Loucy (cell line): ENCODE data around the gene KIF3C.
"Not testable (repeated sequence)": the region's sequence is repeated elsewhere in the genome, so short reads cannot be mapped to it uniquely, and the experiment has no call there.

Experiments
- H2AFZ ChIP-seq: fragments of 200-600 bp; sonication (generic); 2 replicates; pipeline ENCODE4 v1.6.0; 2016; ENCODE audit warnings: antibody characterized with exemption, mild to moderate bottlenecking, low read length, moderate library complexity
- H3F3A ChIP-seq: fragments of 200-600 bp; 2 replicates; pipeline ENCODE4 v1.6.0; 2016; ENCODE audit warnings: antibody characterized with exemption, low read depth, mild to moderate bottlenecking
- H3K27me3 ChIP-seq: fragments of 200-600 bp; sonication (generic); 2 replicates; pipeline ENCODE4 v1.6.1; 2014; ENCODE audit warnings: low read length, mild to moderate bottlenecking; ENCODE audit not compliant: insufficient read depth, poor library complexity, severe bottlenecking
- H3K36me3 ChIP-seq: fragments of 200-600 bp; sonication (generic); 2 replicates; pipeline ENCODE4 v1.6.1; 2016; ENCODE audit warnings: low read length; ENCODE audit not compliant: insufficient read depth
- H3K4me1 ChIP-seq: fragments of 200-600 bp; sonication (generic); 2 replicates; pipeline ENCODE4 v1.5.1; 2014; ENCODE audit warnings: low read length, mild to moderate bottlenecking; ENCODE audit not compliant: insufficient read depth, poor library complexity, severe bottlenecking
- H3K4me2 ChIP-seq: fragments of 200-600 bp; sonication (generic); 2 replicates; pipeline ENCODE4 v1.6.0; 2014; ENCODE audit warnings: antibody characterized with exemption, low read length, low read depth, mild to moderate bottlenecking; ENCODE audit not compliant: poor library complexity, severe bottlenecking
- H3K4me3 ChIP-seq: fragments of 200-600 bp; sonication (generic); 2 replicates; pipeline ENCODE4 v1.5.1; 2014; ENCODE audit warnings: low read length, mild to moderate bottlenecking, mixed read lengths; ENCODE audit not compliant: poor library complexity, severe bottlenecking
- H3K79me2 ChIP-seq: fragments of 200-600 bp; sonication (generic); 2 replicates; pipeline ENCODE4 v1.6.1; 2014; ENCODE audit warnings: low read length; ENCODE audit not compliant: insufficient read depth
- H3K9ac ChIP-seq: fragments of 200-600 bp; sonication (generic); 2 replicates; pipeline ENCODE4 v1.6.0; 2014; ENCODE audit warnings: mild to moderate bottlenecking, low read depth, low read length, moderate library complexity; ENCODE audit not compliant: poor library complexity, severe bottlenecking
- H3K9me2 ChIP-seq: fragments of 200-600 bp; sonication (generic); replicated peaks from 2 replicates; pipeline ENCODE4 v1.6.1; 2016; ENCODE audit warnings: low read depth, low read length, mixed read lengths
- H3K9me3 ChIP-seq: fragments of 200-600 bp; sonication (generic); 2 replicates; pipeline ENCODE4 v1.6.1; 2014; ENCODE audit warnings: mild to moderate bottlenecking, antibody characterized with exemption, low read length, low read depth; ENCODE audit not compliant: insufficient read depth
- H4K20me1 ChIP-seq: fragments of 200-600 bp; sonication (generic); 2 replicates; pipeline ENCODE4 v1.6.0; 2014; ENCODE audit warnings: antibody characterized with exemption, low read length, mild to moderate bottlenecking; ENCODE audit not compliant: insufficient read depth, poor library complexity, severe bottlenecking
- CTCF ChIP-seq: fragments of 200-600 bp; sonication (generic); conservative IDR thresholded peaks from 2 replicates; pipeline ENCODE4 v1.5.1; 2014; ENCODE audit warnings: mild to moderate bottlenecking, antibody characterized with exemption, low read length
- EZH2phosphoT487 ChIP-seq: fragments of 200-600 bp; IDR thresholded peaks from 2 replicates; pipeline ENCODE4 v1.6.1; 2018; ENCODE audit warnings: antibody characterized with exemption, mild to moderate bottlenecking, moderate library complexity, borderline replicate concordance

Gene KIF3C

DNA sequence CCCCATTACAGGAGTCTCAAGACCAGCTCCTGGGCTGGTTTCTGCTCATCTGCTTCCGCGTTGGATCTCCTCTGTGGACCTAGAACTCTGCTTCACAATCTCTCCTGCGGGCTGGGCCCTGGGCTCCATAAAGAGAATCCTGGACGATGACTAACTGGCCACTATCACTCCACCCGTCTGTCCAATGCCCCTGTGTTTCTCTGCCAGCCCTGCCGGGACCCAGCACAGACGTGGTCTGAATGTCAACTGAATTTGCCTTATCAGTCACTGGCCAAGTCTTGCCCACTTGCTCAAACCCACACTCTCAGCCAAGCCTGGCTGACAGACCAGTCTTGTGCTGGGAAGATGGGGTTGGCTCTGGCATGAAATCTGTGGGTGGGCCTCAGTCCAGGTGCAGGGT lies 17.4 kb downstream of the KIF3C start:
- TF ChIP-seq CTCF = no peak
- no peak for TF ChIP-seq EZH2phosphoT487
- Histone ChIP-seq H3K9ac (no peak overlapping the region), H3K27me3 (no peaks in the 10 kb centered on the region), H3K4me2 (no peak overlapping the region), H2AFZ (no peak overlapping the region), H3K79me2 (no peaks in the 10 kb centered on the region), H3F3A (0 out of 2 replicates have a peak, but pooled peaks cover 3% of the 10 kb centered on the region), H3K36me3 (no peaks in the 10 kb centered on the region), H3K9me3 (no peaks in the 10 kb centered on the region), H3K4me3 (no peak overlapping the region), H3K9me2 (no peaks in the 10 kb centered on the region), H3K4me1 (peaks cover 4% of the 10 kb centered on the region), H4K20me1 (no peaks in the 10 kb centered on the region)

GRCh38 chr2:25960920-25961319 lies 21.4 kb downstream of the KIF3C start:
- Histone ChIP-seq H3K4me2 (peak overlapping the region; percentile 47), H2AFZ (no peak overlapping the region), H3K79me2 (no peaks in the 10 kb centered on the region)

GRCh38 chr2:25960396-25960795 lies 21.9 kb downstream of the KIF3C start:
- Histone ChIP-seq H4K20me1 (no peaks in the 10 kb centered on the region), H2AFZ (no peak overlapping the region), H3K4me1 (peaks cover 4% of the 10 kb centered on the region), H3K9me3 (no peaks in the 10 kb centered on the region), H3K9me2 (no peaks in the 10 kb centered on the region), H3K9ac (no peak overlapping the region), H3K79me2 (no peaks in the 10 kb centered on the region), H3K27me3 (no peaks in the 10 kb centered on the region), H3K36me3 (no peaks in the 10 kb centered on the region), H3K4me2 (peak overlapping the region; percentile 47), H3F3A (0 out of 2 replicates have a peak, but pooled peaks cover 3% of the 10 kb centered on the region), H3K4me3 (no peak overlapping the region)
- TF ChIP-seq EZH2phosphoT487 = no peak
- TF ChIP-seq CTCF = no peak

More at GRCh38 chr2:25960920-25961319, 21.4 kb downstream of the KIF3C start:
- Histone ChIP-seq H4K20me1 (no peaks in the 10 kb centered on the region), H3K9ac (no peak overlapping the region), H3F3A (0 out of 2 replicates have a peak, but pooled peaks cover 3% of the 10 kb centered on the region), H3K9me3 (no peaks in the 10 kb centered on the region), H3K27me3 (no peaks in the 10 kb centered on the region), H3K4me3 (no peak overlapping the region), H3K9me2 (no peaks in the 10 kb centered on the region), H3K4me1 (peaks cover 4% of the 10 kb centered on the region), H3K36me3 (no peaks in the 10 kb centered on the region)
- TF ChIP-seq EZH2phosphoT487 (no peak), CTCF (no peak)

DNA sequence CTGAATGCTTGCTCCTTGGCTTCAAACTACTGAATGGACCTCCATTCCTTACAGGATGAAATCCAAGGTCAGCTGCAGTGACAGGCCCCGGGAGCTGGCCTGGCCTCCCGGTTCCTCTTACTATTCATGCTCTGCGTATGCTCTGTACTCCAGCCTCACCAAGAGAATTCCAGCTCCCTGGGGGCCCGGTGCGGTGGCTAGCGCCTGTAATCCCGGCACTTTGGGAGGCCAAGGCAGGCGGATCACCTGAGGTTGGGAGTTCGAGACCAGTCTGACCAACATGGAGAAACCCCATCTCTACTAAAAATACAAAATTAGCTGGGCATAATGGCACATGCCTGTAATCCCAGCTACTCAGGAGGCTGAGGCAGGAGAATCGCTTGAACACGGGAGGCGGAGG lies 23.7 kb downstream of the KIF3C start:
- H4K20me1 ChIP-seq, H3K27me3 ChIP-seq, H3K4me3 ChIP-seq, H3K36me3 ChIP-seq, H3K9me2 ChIP-seq, H3K4me2 ChIP-seq, H3F3A ChIP-seq, H3K9ac ChIP-seq, H3K79me2 ChIP-seq, H3K9me3 ChIP-seq, H2AFZ ChIP-seq, H3K4me1 ChIP-seq: not testable (repeated sequence)
